HepG2 (cell line): ENCODE data around the gene TBL3. TPM values are rescaled to one million over a fixed set of nuclear protein-coding genes. Genes with fewer than 3 reads are reported as not detected.

Experiments
- ARHGAP35 ChIP-seq: sonication (generic); formaldehyde crosslinking; IDR thresholded peaks from 2 replicates; pipeline ENCODE4 v1.9.0; 2022; ENCODE audit warnings: mild to moderate bottlenecking, inconsistent platforms, moderate library complexity, missing genetic modification reagents, borderline replicate concordance
- DBP ChIP-seq: sonication (generic); formaldehyde crosslinking; IDR thresholded peaks from 2 replicates; pipeline ENCODE4 v1.4.0; 2020; ENCODE audit warnings: missing genetic modification reagents; ENCODE audit errors: not compliant biosample characterization
- GATAD2A ChIP-seq: IDR thresholded peaks from 2 replicates; pipeline ENCODE4 v1.6.1; 2016
- MYPOP ChIP-seq: sonication (generic); formaldehyde crosslinking; IDR thresholded peaks from 2 replicates; pipeline ENCODE4 v1.8.1; 2023; ENCODE audit warnings: mild to moderate bottlenecking, moderate library complexity, missing genetic modification reagents
- NFKB2 ChIP-seq: sonication (generic); formaldehyde crosslinking; IDR thresholded peaks from 2 replicates; pipeline ENCODE4 v1.4.0; 2020; ENCODE audit warnings: missing genetic modification reagents, borderline replicate concordance
- SNAI1 ChIP-seq: sonication (generic); formaldehyde crosslinking; IDR thresholded peaks from 2 replicates; pipeline ENCODE4 v1.5.0; 2020; ENCODE audit warnings: mild to moderate bottlenecking, missing genetic modification reagents, borderline replicate concordance
- TAF1 ChIP-seq: sonication (generic); formaldehyde crosslinking; IDR thresholded peaks from 2 replicates; pipeline ENCODE4 v1.4.0; 2020; ENCODE audit warnings: missing genetic modification reagents
- ZBTB33 ChIP-seq: sonication (generic); formaldehyde crosslinking; IDR thresholded peaks from 2 replicates; pipeline ENCODE4 v1.4.0; 2020; ENCODE audit warnings: missing genetic modification reagents
- ZBTB4 ChIP-seq: sonication (generic); formaldehyde crosslinking; IDR thresholded peaks from 2 replicates; pipeline ENCODE4 v1.4.0; 2020; ENCODE audit warnings: missing genetic modification reagents, mild to moderate bottlenecking, borderline replicate concordance
- ZBTB40 ChIP-seq, 2 experiments: fragments of 450-650 bp in 1 of 2; sonication (generic) in 1 of 2; formaldehyde crosslinking in 1 of 2; IDR thresholded peaks; 2 replicates each; pipeline versions ENCODE4 v1.6.1 to v1.8.0; 2016 to 2022; ENCODE audit warnings: antibody characterized with exemption in 1 of 2, mild to moderate bottlenecking in 1 of 2, missing genetic modification reagents in 1 of 2
- polyA plus RNA-seq, 8 experiments: library from polyadenylated mRNA; depleted of rRNA in 3 of 8; stranded (reverse) in 7 of 8; unstranded in 1 of 8; fragments of >200 nt; fragmentation: Illumina TruSeq in 4 of 8; extraction: Trizol in 4 of 8; gene quantifications; 2 replicates each; pipeline versions ENCODE4 v1.2.1 to v1.2.3, GENCODE V29; 2011 to 2016; ENCODE audit warnings: low read depth in 4 of 8, missing spikeins in 1 of 8, mixed read lengths in 1 of 8; ENCODE audit not compliant: insufficient read depth in 1 of 8
- total RNA-seq, 5 experiments: library from RNA; depleted of rRNA; stranded (reverse); fragments of >200 nt; fragmentation: Illumina TruSeq; extraction: Trizol; gene quantifications; 2 replicates each; pipeline ENCODE4 v1.2.3, GENCODE V29; 2016; ENCODE audit warnings: low read depth in 1 of 5

The TBL3 gene
- total and polyA plus RNA-seq, 2 of the 13 experiments (the other 11 are each of a cell fraction or from before 2014, with no cell fraction given): 16.8 to 38.0 TPM

- no peak for TF ChIP-seq ZBTB4
- TF ChIP-seq ARHGAP35 (CRISPR knock-in tag): no peak
- TF ChIP-seq MYPOP (CRISPR knock-in tag): peak; percentile 63; the same call in 1 of the 2 replicates
- TF ChIP-seq NFKB2: peak; percentile 69; the same call in 1 of the 2 replicates
- TF ChIP-seq TAF1 (CRISPR knock-in tag): peak; percentile 81
- TF ChIP-seq SNAI1 (CRISPR knock-in tag): no peak
- no peak for TF ChIP-seq ZBTB33
- TF ChIP-seq GATAD2A (CRISPR knock-in tag): peak; percentile 46; the same call in 1 of the 2 replicates
- TF ChIP-seq DBP (CRISPR knock-in tag): no peak
- TF ChIP-seq ZBTB40 (IDR thresholded peaks at IDR 0.05): no peak
- TF ChIP-seq ZBTB40 (CRISPR knock-in tag; IDR thresholded peaks at IDR 0.05): peak; percentile 19
Observed at GRCh38 chr16:2009791-2010510, 38.1 kb downstream of the TBL3 start, which contains the start of gene ZNF598 (continued).
